Measurements from ENCODE around the gene CNOT4. TPM values are rescaled to one million over a fixed set of nuclear protein-coding genes. Genes with fewer than 3 reads are reported as not detected.

Gene CNOT4
- total and polyA plus RNA-seq, 10 donors, result 5.3 to 36.9 (median 27.9) TPM

DNA sequence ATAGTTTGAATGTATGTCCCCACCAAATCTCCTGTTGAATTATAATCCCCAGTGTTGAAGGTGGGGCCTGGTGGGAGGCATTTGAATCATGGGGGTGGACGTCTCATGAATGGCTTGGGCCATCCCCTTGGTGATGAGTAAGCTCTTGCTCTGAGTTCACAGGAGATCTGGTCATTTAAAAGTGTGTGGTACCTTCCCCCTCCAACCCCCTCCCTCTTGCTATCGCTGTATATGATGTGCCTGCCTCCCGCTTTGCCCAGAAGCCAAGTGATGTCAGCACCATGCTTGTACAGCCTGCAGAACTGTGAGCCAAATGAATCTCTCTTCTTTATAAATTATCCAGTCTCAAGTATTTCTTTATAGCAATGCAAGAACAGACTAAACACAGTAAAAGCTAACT lies 103.0 kb downstream of the CNOT4 start:
- H3K9me3 ChIP-seq, result no peaks in the 10 kb centered on the region
- H3K27me3 ChIP-seq (replicated peaks in 1 of 7), result no peaks in the 10 kb centered on the region
- intact Hi-C loops (cut with DNase I; ENCODE audit: low total_unique reads), result no loop called here
- no peak for DNase-seq
- 91 to 99% (median 95%) methylated on average over 3 of the region's 3 CpGs for WGBS, 5 donors
- TF ChIP-seq POLR2AphosphoS5 (IDR thresholded peaks at IDR 0.05) (no peak), POLR2A (IDR thresholded peaks at IDR 0.05) (no peak)
- TF ChIP-seq, protein P1, sequence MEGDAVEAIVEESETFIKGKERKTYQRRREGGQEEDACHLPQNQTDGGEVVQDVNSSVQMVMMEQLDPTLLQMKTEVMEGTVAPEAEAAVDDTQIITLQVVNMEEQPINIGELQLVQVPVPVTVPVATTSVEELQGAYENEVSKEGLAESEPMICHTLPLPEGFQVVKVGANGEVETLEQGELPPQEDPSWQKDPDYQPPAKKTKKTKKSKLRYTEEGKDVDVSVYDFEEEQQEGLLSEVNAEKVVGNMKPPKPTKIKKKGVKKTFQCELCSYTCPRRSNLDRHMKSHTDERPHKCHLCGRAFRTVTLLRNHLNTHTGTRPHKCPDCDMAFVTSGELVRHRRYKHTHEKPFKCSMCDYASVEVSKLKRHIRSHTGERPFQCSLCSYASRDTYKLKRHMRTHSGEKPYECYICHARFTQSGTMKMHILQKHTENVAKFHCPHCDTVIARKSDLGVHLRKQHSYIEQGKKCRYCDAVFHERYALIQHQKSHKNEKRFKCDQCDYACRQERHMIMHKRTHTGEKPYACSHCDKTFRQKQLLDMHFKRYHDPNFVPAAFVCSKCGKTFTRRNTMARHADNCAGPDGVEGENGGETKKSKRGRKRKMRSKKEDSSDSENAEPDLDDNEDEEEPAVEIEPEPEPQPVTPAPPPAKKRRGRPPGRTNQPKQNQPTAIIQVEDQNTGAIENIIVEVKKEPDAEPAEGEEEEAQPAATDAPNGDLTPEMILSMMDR (IDR thresholded peaks at IDR 0.05 in 8 of 11, conservative IDR thresholded peaks at IDR 0.05 in 3 of 11), result no peak
- H3K36me3 ChIP-seq, result peaks cover 0 to 54% (median 4%) of the 10 kb centered on the region in 6 donors
- H3K4me3 ChIP-seq, result no peak overlapping the region
- no peaks in the 10 kb centered on the region for H3K4me1 ChIP-seq
- H3K27ac ChIP-seq, result no peak overlapping the region

DNA sequence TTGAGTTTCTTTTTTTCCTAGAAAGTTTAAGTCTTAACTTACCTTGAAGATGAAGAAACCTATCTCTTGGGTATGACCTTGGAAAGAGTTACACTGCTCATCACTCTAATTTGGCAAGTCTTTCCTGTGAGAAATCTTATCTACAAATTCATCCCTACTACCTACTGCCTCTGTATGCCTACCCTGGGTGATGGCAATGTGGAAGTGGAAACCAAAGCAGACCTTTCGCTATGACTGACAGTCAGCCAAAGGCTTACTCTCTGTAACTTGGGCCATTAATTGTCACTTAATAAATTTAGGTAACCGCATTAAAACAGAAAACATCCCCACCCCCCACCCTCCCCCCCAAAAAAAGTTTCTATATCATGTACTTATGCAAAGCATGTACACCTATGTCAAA lies 103.9 kb downstream of the CNOT4 start:
- Histone ChIP-seq H3K27me3 (replicated peaks in 1 of 7) (no peaks in the 10 kb centered on the region), H3K4me1 (no peaks in the 10 kb centered on the region), H3K27ac (no peak overlapping the region), H3K36me3 (peaks cover 0 to 45% (median 4%) of the 10 kb centered on the region in 6 donors), H3K4me3 (no peak overlapping the region), H3K9me3 (no peaks in the 10 kb centered on the region)
- TF ChIP-seq, protein P1 (IDR thresholded peaks at IDR 0.05 in 8 of 11, conservative IDR thresholded peaks at IDR 0.05 in 3 of 11), result no peak
- no peak for DNase-seq
- intact Hi-C loops (cut with DNase I; ENCODE audit: low total_unique reads), result no loop called here
- WGBS, 5 donors, result 89 to 100% (median 92%) methylated on average over 2 of the region's 2 CpGs

DNA sequence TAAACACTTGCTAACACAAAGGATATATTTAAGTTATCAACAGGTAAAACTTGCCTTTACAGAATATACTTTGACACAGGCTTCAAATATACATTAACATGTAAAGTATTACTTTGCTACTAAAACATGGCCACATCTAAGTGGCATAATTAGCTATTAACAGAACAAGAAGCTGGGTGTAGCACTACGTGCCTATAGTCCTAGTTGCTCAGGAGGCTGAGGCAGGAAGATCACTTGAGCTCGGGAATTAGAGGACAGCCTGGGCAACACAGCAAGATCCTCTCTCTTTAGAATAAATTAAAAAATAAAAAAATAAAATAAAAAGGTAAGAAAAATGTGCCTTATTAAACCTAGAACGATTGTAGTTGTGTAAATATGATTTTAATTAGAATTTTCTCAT lies 106.6 kb downstream of the CNOT4 start:
- H3K36me3 ChIP-seq, result peaks cover 0 to 30% (median 0%) of the 10 kb centered on the region in 6 donors
- no peaks in the 10 kb centered on the region for H3K27me3 ChIP-seq (replicated peaks in 1 of 7)
- DNase-seq, result no peak
- intact Hi-C loops (cut with DNase I; ENCODE audit: low total_unique reads), result no loop called here
- no peak overlapping the region for H3K4me3 ChIP-seq
- WGBS, 5 donors, result 90 to 95% (median 93%) methylated on average over 3 of the region's 3 CpGs
- H3K27ac ChIP-seq, result no peak overlapping the region
- H3K9me3 ChIP-seq, result no peaks in the 10 kb centered on the region
- H3K4me1 ChIP-seq, result no peaks in the 10 kb centered on the region
- TF ChIP-seq, protein P1 (IDR thresholded peaks at IDR 0.05 in 8 of 11, conservative IDR thresholded peaks at IDR 0.05 in 3 of 11), result no peak
- no peak for TF ChIP-seq POLR2A (IDR thresholded peaks at IDR 0.05)
- TF ChIP-seq POLR2AphosphoS5 (IDR thresholded peaks at IDR 0.05), result no peak

DNA sequence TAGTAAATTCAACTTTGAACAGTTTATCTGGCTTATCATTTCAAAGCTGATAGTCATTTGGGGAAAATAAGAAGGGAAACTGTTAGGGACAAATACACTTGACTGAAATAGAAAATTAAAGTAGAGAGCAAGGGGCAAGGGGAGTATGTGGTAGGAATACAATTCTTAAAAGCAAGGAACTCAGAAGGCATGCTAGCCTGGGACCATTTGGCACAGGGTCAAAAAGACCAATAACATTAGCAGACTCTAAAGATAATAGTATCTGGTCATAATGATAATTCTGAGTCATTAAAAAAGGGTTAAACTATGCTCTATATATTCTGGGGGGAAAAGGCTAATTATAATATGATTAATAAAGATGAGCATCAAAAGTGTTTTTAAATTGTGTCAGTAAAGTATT lies 112.2 kb downstream of the CNOT4 start:
- intact Hi-C loops (cut with DNase I; ENCODE audit: low total_unique reads), result no loop called here
- H3K36me3 ChIP-seq, result peaks cover 0 to 45% (median 19%) of the 10 kb centered on the region in 6 donors
- no peaks in the 10 kb centered on the region for H3K9me3 ChIP-seq
- no peaks in the 10 kb centered on the region for H3K27me3 ChIP-seq (replicated peaks in 1 of 7)
- H3K4me1 ChIP-seq, result no peaks in the 10 kb centered on the region
- DNase-seq, result no peak
- H3K27ac ChIP-seq, result no peak overlapping the region
- no peak overlapping the region for H3K4me3 ChIP-seq
- TF ChIP-seq POLR2A (IDR thresholded peaks at IDR 0.05) (no peak), POLR2AphosphoS5 (IDR thresholded peaks at IDR 0.05) (no peak)
- TF ChIP-seq, protein P1 (IDR thresholded peaks at IDR 0.05 in 8 of 11, conservative IDR thresholded peaks at IDR 0.05 in 3 of 11), result no peak

Measured in spleen (tissue), 11 donors.